GM20000 (cell line): Measurements from ENCODE around the gene WWP2.

Source experiments
- DNase-seq: peaks from one replicate; pipeline ENCODE4 v3.0.0; 2012; ENCODE audit warnings: low spot score
- TF ChIP-seq, protein P1 (sequence below): IDR thresholded peaks from 2 replicates; pipeline ENCODE4 v1.5.1; 2012; ENCODE audit warnings: mild to moderate bottlenecking, control low read depth; ENCODE audit errors: extremely low read depth, missing control alignments

Gene WWP2

DNA sequence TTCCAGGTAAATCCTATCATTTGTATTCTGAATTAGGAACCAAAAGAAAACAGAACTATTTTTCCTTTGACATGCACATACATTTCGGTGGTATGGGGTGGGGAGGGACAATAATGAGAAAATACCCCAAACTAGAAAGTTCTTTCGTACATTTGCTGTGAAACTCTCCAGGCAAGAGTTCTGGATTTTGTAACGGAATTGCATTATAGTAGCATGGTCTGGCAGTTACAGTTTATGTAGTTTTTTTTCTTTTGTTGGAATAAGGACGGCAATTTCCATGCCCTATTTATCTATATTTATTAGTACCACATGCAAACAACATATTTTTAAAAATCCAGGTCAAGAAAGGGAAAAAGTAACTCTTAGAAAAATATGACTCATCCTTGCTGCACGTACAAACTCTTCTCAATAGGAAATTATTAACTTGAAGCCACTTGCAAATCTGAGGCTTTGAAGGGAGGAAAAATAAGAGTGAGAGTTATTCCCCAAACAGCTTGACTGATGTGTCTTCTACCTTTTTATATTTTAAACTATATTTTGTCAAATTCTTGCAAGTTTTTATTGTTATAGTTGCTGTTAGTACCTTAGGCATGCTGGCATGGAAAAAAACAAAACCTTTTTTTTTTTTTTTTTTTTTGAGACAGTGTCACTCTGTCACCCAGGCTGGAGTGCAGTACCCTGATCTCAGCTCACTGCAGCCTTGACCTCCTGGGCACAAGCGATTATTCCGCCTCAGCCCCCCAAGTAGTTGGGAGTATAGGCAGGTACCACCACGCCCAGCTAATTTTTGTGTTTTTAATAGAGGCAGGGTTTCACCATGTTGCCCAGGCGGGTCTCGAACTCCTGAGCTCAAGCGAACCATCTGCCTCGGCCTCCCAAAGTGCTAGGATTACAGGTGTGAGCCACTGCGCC lies 69.3 kb downstream of the WWP2 start:
- DNase-seq = no peak
- TF ChIP-seq, protein P1, sequence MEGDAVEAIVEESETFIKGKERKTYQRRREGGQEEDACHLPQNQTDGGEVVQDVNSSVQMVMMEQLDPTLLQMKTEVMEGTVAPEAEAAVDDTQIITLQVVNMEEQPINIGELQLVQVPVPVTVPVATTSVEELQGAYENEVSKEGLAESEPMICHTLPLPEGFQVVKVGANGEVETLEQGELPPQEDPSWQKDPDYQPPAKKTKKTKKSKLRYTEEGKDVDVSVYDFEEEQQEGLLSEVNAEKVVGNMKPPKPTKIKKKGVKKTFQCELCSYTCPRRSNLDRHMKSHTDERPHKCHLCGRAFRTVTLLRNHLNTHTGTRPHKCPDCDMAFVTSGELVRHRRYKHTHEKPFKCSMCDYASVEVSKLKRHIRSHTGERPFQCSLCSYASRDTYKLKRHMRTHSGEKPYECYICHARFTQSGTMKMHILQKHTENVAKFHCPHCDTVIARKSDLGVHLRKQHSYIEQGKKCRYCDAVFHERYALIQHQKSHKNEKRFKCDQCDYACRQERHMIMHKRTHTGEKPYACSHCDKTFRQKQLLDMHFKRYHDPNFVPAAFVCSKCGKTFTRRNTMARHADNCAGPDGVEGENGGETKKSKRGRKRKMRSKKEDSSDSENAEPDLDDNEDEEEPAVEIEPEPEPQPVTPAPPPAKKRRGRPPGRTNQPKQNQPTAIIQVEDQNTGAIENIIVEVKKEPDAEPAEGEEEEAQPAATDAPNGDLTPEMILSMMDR = no peak

DNA sequence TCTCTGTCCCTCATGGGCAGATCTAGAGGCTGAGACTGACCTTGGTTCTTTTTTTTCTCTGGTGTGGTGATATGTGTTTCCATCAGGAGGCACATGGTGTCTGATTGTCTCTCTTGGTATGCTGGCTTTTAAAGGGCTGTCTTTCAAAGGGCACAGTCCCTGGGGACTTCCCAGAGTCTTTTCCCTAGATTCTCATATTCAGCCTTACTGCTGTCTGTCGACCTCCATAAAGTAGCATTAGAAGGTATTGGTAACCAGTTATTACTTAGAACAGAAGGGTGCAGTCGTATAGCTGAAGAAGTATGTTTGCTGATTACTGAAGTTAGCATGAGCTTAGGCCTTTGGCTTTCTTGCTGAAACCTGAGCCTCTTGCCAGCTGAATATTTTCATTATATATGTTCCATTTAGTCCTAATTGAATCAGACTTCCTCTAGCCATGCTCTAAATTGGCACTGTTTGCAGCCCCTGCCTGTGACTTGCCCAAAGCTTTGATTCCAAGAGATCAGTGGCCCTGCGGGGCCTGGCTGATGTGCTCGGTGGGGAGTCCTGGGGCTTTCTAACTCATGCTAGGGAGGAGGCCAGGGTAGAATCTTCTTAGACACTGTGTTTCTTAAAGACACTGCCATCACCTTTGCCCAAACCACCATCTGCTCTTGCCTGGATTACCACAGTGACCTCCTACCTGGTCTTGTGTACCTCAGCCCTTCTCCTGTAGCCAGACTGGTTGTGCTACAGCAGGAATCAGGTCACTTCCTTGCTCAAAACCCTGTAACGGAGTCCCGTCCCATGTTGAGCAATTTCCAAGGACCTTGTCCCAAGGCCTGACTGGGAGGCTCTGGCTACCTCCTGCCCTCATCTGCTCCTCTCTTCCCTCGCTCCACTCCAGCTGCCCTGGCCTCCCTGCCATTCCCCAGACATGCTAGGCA lies 71.5 kb downstream of the WWP2 start:
- TF ChIP-seq, protein P1 = no peak
- no peak for DNase-seq

DNA sequence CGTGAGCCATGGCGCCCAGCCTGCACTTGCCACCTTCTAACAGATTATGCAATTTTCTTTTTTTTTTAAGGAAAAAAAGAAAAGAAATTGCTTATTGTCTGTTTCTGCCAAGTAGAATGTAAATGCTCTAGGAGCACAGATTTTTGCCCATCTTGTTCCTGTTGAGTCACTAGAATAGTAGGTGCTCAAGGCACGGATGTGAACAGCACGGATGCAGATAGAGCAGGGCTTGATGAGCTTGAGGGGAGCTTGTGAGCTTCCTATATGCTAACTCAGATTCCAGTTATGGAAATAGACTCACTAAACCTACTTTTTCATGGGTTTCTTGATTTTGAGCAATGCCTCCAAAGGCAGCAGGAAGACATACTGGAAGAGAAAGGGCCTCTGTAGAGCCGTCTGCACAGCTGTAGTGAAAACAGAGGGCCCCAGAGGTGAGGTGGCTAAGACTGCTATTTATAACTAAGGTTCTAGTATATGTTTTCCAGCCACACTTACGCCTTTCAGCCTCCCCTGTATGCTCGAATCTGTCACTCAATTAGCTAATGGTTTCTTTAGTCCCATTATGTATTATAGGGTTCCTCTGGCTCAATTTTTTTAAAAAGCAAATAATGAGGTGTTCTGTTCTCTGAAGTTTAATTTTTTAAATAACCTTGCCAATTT lies 72.8 kb downstream of the WWP2 start:
- DNase-seq = peak; percentile 65
- TF ChIP-seq, protein P1 = no peak

DNA sequence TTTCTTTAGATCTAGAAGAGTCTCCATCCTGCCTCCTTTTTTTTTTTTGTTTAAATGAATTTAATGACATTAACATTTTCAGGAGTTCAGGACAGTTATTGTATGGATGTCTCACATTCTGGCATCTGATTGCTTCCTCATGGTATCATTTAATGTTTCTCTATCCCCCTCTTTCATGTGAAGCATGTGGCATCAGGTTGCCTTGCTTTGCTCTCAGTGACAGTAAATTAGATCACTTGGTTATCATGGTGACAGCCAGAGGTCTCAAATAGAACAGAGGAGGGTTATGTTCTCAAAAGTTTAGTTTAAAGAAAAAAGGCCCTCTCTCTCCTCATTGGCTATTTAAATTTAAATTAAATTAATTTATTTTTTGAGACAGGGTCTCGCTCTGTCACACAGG lies 74.1 kb downstream of the WWP2 start:
- TF ChIP-seq, protein P1 = no peak
- no peak for DNase-seq

DNA sequence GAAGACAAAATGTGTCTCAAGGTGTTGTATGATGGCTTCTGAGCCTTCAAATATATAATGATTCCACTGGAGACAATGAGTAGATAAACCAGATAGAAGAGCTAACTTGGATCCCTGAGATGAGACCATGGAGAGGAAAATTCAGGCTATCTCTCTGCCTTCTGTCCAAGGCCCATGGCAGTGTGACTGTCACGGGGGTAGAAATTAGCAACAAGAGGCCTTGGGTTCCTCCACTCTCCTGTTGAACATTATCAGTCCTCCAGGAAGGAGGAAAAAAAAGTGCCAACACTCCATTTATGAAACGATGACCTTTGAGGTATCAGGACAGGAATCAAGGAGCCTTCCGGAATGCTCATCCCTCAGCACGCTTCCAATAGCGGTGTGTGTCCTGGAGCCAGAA lies 75.2 kb downstream of the WWP2 start:
- DNase-seq = no peak
- TF ChIP-seq, protein P1 = no peak

DNA sequence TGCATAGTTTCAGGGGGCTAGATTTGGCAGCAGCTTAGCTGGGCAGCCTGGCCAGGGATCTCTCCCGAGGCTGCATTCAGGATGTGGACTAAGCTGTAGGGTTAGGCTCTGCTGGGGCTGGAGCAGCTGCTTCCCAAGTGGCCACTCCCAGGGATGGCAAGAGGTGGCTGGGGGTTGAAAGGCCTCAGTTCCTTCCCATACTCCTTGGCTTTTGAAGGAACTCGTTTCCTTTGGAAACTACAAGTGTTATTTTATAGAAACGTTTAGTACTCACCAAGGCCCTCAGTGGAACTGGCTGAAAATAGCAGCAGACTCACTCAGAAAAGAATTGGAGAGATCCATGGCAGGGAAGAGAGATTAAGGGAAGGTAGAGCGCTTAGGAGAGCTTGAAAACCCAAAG lies 76.4 kb downstream of the WWP2 start:
- TF ChIP-seq, protein P1 = no peak
- no peak for DNase-seq
